K562 (cell line): ENCODE results near the gene LYPD5. TPM values are rescaled to one million over a fixed set of nuclear protein-coding genes. Genes with fewer than 3 reads are reported as not detected.

Experiments
- ATAC-seq: fragments of 200-7000 bp; cut with Tn5 transposase; 3 replicates; pipeline ENCODE4 v1.9.1; 2020; ENCODE audit warnings: moderate library complexity
- BruUV-seq: library from RNA; stranded (reverse); fragments of 400-500 nt; replicated peaks from 2 replicates; lab custom pipeline; 2021; lab: Mats Ljungman, UMichigan
- CTCF ChIA-PET: fragments of 300-600 bp; formaldehyde crosslinking; extraction: SDS; loops from one replicate; lab custom pipeline; 2021; ENCODE audit warnings: low intra/inter-chr PET ratio; lab: Yijun Ruan, JAX
- POLR2A ChIA-PET: fragments of 300-600, 350-650 bp; sonication (Branson Sonifier 250); formaldehyde crosslinking; extraction: SDS; loops from one replicate; lab custom pipeline; 2021; ENCODE audit warnings: antibody characterized with exemption, inconsistent platforms; lab: Yijun Ruan, JAX
- DNase-seq, 4 experiments: peaks; one replicate each; pipeline versions ENCODE4 v3.0.0 to v3.0.0-alpha.2; 2011 to 2018; ENCODE audit warnings: low spot score in 3 of 4, mixed read lengths in 3 of 4; ENCODE audit errors: extremely low read depth in 1 of 4
- FAIRE-seq: peaks from 2 replicates; lab custom pipeline; 2011; peaks lifted over from hg19 to GRCh38; lab: Jason Lieb, UNC
- H2AFZ ChIP-seq: 2 replicates; pipeline ENCODE4 v1.6.0; 2011; ENCODE audit warnings: low read depth, low read length, control low read depth, inconsistent platforms
- H3K27ac ChIP-seq: fragments of 200-600 bp; 3 replicates; pipeline ENCODE4 v1.8.0; 2011; ENCODE audit warnings: low read depth, mild to moderate bottlenecking, control low read depth, inconsistent platforms, low read length, moderate library complexity, mixed read lengths; ENCODE audit errors: extremely low read depth
- H3K27me3 ChIP-seq, 2 experiments: fragments of 300-600 bp in 1 of 2; 2 replicates in 1 of 2; 3 replicates in 1 of 2; pipeline versions ENCODE4 v1.6.0 to v1.8.0; 2011; ENCODE audit warnings: inconsistent platforms in 2 of 2, low read length in 2 of 2, mild to moderate bottlenecking in 1 of 2, mixed read lengths in 1 of 2, moderate library complexity in 1 of 2; ENCODE audit not compliant: control insufficient read depth in 2 of 2, insufficient read depth in 2 of 2
- H3K36me3 ChIP-seq: fragments of 300-600 bp; 3 replicates; pipeline ENCODE4 v1.8.0; 2011; ENCODE audit warnings: mild to moderate bottlenecking, low read length, inconsistent platforms; ENCODE audit not compliant: control insufficient read depth, insufficient read depth
- H3K4me1 ChIP-seq, 2 experiments: fragments of 200-600 bp in 1 of 2; replicated peaks in 1 of 2; 2 replicates in 1 of 2; 3 replicates in 1 of 2; pipeline versions ENCODE4 v1.5.1 to v1.8.0; 2011; ENCODE audit warnings: inconsistent platforms in 2 of 2, low read length in 2 of 2, mild to moderate bottlenecking in 1 of 2, mixed read lengths in 1 of 2, moderate library complexity in 1 of 2; ENCODE audit not compliant: control insufficient read depth in 2 of 2, insufficient read depth in 2 of 2
- H3K4me2 ChIP-seq: 2 replicates; pipeline ENCODE4 v1.6.1; 2011; ENCODE audit warnings: low read length, control low read depth, inconsistent platforms, mixed read lengths; ENCODE audit not compliant: insufficient read depth
- H3K4me3 ChIP-seq: fragments of 200-600 bp; sonication (generic), shearing (Covaris generic); 2 replicates; pipeline ENCODE4 v1.5.1; 2016; ENCODE audit warnings: control low read depth, inconsistent platforms
- H3K79me2 ChIP-seq: fragments of 200-600 bp; 3 replicates; pipeline ENCODE4 v1.8.0; 2011; ENCODE audit warnings: low read length, inconsistent platforms; ENCODE audit not compliant: control insufficient read depth, insufficient read depth
- H3K9ac ChIP-seq, 2 experiments: 2 replicates each; pipeline versions ENCODE4 v1.6.0 to v1.6.1; 2011; ENCODE audit warnings: low read depth in 2 of 2, low read length in 2 of 2, control low read depth in 1 of 2, inconsistent platforms in 1 of 2, mild to moderate bottlenecking in 1 of 2, mixed read lengths in 1 of 2; ENCODE audit not compliant: insufficient read depth in 1 of 2
- H3K9me1 ChIP-seq: one replicate; pipeline ENCODE4 v1.6.0; 2011; ENCODE audit warnings: inconsistent platforms, mild to moderate bottlenecking, low read length, moderate library complexity; ENCODE audit not compliant: control insufficient read depth, insufficient read depth
- H3K9me3 ChIP-seq: replicated peaks from 2 replicates; pipeline ENCODE4 v1.5.1; 2011; ENCODE audit warnings: low read depth, low read length, inconsistent platforms; ENCODE audit not compliant: control insufficient read depth, insufficient read depth
- H4K20me1 ChIP-seq: replicated peaks from 2 replicates; pipeline ENCODE4 v1.6.1; 2011; ENCODE audit warnings: low read length, inconsistent platforms, mixed read lengths; ENCODE audit not compliant: control insufficient read depth, insufficient read depth
- ARID2 ChIP-seq: fragments of 450-650 bp; IDR thresholded peaks from 2 replicates; pipeline ENCODE4 v1.6.1; 2017; ENCODE audit warnings: antibody characterized with exemption, mild to moderate bottlenecking
- ARNT ChIP-seq, 2 experiments: fragments of 450-650 bp; IDR thresholded peaks; 2 replicates each; pipeline ENCODE4 v1.6.1; 2016; ENCODE audit warnings: mild to moderate bottlenecking in 1 of 2
- BRD4 ChIP-seq: fragments of 200-600 bp; sonication (generic); IDR thresholded peaks from 2 replicates; pipeline ENCODE4 v1.6.1; 2017; ENCODE audit warnings: inconsistent platforms
- CXXC5 ChIP-seq: fragments of 250-450 bp; sonication (Bioruptor Pico); IDR thresholded peaks from 2 replicates; pipeline ENCODE4 v1.8.0; 2022; ENCODE audit warnings: inconsistent platforms, mild to moderate bottlenecking, moderate library complexity
- MEF2A ChIP-seq: IDR thresholded peaks from 2 replicates; pipeline ENCODE4 v1.6.1; 2011; ENCODE audit warnings: low read depth, mild to moderate bottlenecking, low read length, moderate library complexity; ENCODE audit not compliant: control insufficient read depth
- NCOR1 ChIP-seq: fragments of 450-650 bp; IDR thresholded peaks from 2 replicates; pipeline ENCODE4 v1.6.1; 2016; ENCODE audit warnings: mild to moderate bottlenecking, moderate library complexity
- NFRKB ChIP-seq: fragments of 450-650 bp; IDR thresholded peaks from 2 replicates; pipeline ENCODE4 v1.6.1; 2016; ENCODE audit warnings: low read depth
- PHTF2 ChIP-seq: fragments of 250-450 bp; sonication (Bioruptor Pico); IDR thresholded peaks from 2 replicates; pipeline ENCODE4 v1.5.0; 2021; ENCODE audit warnings: mild to moderate bottlenecking
- PURB ChIP-seq: sonication (generic); formaldehyde crosslinking; IDR thresholded peaks from 2 replicates; pipeline ENCODE4 v1.9.0; 2021; ENCODE audit warnings: low read depth, mild to moderate bottlenecking, missing genetic modification reagents
- PYGO2 ChIP-seq: fragments of 450-650 bp; IDR thresholded peaks from 2 replicates; pipeline ENCODE4 v1.6.1; 2016; ENCODE audit warnings: mild to moderate bottlenecking, missing genetic modification characterization, moderate library complexity, missing compliant biosample characterization
- ZKSCAN3 ChIP-seq: fragments of 250-450 bp; sonication (Bioruptor Pico); IDR thresholded peaks from 2 replicates; pipeline ENCODE4 v1.4.0; 2020
- ZNF12 ChIP-seq: sonication (generic); formaldehyde crosslinking; IDR thresholded peaks from 2 replicates; pipeline ENCODE4 v1.4.0; 2020; ENCODE audit warnings: mild to moderate bottlenecking, missing genetic modification reagents
- ZNF395 ChIP-seq: fragments of 200-800 bp; sonication (Bioruptor generic); IDR thresholded peaks from 2 replicates; pipeline ENCODE4 v1.6.1; 2017; ENCODE audit warnings: missing genetic modification characterization, missing compliant biosample characterization
- ZNF445 ChIP-seq: fragments of 250-450 bp; sonication (Bioruptor Pico); IDR thresholded peaks from 2 replicates; pipeline ENCODE4 v1.4.0; 2020; ENCODE audit warnings: low read depth, mild to moderate bottlenecking, moderate library complexity
- WGBS: fragments of 100-300 bp; shearing (Covaris generic); methylation state at CpG from one replicate; pipeline ENCODE4 v1.1.6; 2016; ENCODE audit warnings: low coverage, mixed read lengths; ENCODE audit not compliant: insufficient coverage; ENCODE audit errors: missing lambda C conversion rate; 5-methylcytosine and 5-hydroxymethylcytosine counted together
- in situ Hi-C: fragments of 300-500 bp; cut with MboI; formaldehyde crosslinking; loops from 4 replicates; pipeline ENCODE4 v1.15.0; 2018; ENCODE audit warnings: inconsistent platforms, mixed read lengths
- intact Hi-C: fragments of 100-400 bp; cut with micrococcal nuclease; formaldehyde crosslinking; loops from 2 replicates; pipeline ENCODE4 v1.14.2; 2022
- polyA plus RNA-seq, 8 experiments: library from polyadenylated mRNA; depleted of rRNA in 4 of 8; stranded (reverse) in 5 of 8; unstranded in 3 of 8; fragments of >200 nt; fragmentation: Nextera tagmentation in 2 of 8; fragmentation: Illumina TruSeq in 1 of 8; extraction: Ambion mirVana in 2 of 8; extraction: Trizol in 1 of 8; gene quantifications; 2 replicates each; pipeline versions ENCODE4 v1.2.1 to v1.2.3, GENCODE V29; 2011 to 2014; ENCODE audit warnings: inconsistent platforms in 1 of 8, missing spikeins in 1 of 8
- total RNA-seq, 7 experiments: library from RNA; depleted of rRNA in 6 of 7; stranded (reverse); fragments of >200 nt in 6 of 7; fragmentation: Illumina TruSeq in 2 of 7; extraction: Trizol in 2 of 7; gene quantifications; 2 replicates each; pipeline versions ENCODE4 v1.2.1 to v1.2.3, GENCODE V29; 2011 to 2021; ENCODE audit warnings: low replicate concordance in 1 of 7
- TF ChIP-seq, protein P1 (sequence below): fragments of 450-650 bp; IDR thresholded peaks from 2 replicates; pipeline ENCODE4 v1.6.1; 2017; ENCODE audit warnings: antibody characterized with exemption, mild to moderate bottlenecking
- TF ChIP-seq, protein P2 (sequence below): IDR thresholded peaks from 3 replicates; pipeline ENCODE4 v1.6.1; 2011; ENCODE audit warnings: borderline replicate concordance, mild to moderate bottlenecking; ENCODE audit not compliant: insufficient read length, insufficient read depth

Gene LYPD5
- total and polyA plus RNA-seq, 9 of the 15 experiments (the other 6 are each of a cell fraction or from before 2014, with no cell fraction given), result 0.03 to 0.22 (median 0.10) TPM; not detected in 3

- no peak for TF ChIP-seq ZNF395 (CRISPR knock-in tag)
- TF ChIP-seq BRD4, result 0 out of 2 replicates have a peak, but pooled peaks have one; percentile 23
- no peak for TF ChIP-seq CXXC5 (CRISPR knock-in tag)
- TF ChIP-seq PYGO2 (tag), result no peak
- 0 out of 2 replicates have a peak, but pooled peaks have one; percentile 57 for TF ChIP-seq ZNF12 (CRISPR knock-in tag)
- no peak for TF ChIP-seq ZNF445 (CRISPR knock-in tag)
- TF ChIP-seq ARID2, result no peak
Observed at GRCh38 chr19:43754253-43754502, 48.1 kb downstream of the LYPD5 start (continued).

GRCh38 chr19:43752287-43752875, 49.9 kb downstream of the LYPD5 start:
- POLR2A ChIA-PET, result interaction anchor here (0.6 to 8.6 kb wide), 6 partner anchors 10 to 22 kb away, joined by 3 to 71 read pairs (median 4); no protein-coding TSS in a partner anchor
- no peak overlapping the region for H3K27ac ChIP-seq
- no peak overlapping the region; the same call in 1 of the 2 replicates for H3K4me3 ChIP-seq
- no peak for TF ChIP-seq NFRKB
- no peak for TF ChIP-seq NCOR1
- no peak for TF ChIP-seq MEF2A
- TF ChIP-seq, protein P1, sequence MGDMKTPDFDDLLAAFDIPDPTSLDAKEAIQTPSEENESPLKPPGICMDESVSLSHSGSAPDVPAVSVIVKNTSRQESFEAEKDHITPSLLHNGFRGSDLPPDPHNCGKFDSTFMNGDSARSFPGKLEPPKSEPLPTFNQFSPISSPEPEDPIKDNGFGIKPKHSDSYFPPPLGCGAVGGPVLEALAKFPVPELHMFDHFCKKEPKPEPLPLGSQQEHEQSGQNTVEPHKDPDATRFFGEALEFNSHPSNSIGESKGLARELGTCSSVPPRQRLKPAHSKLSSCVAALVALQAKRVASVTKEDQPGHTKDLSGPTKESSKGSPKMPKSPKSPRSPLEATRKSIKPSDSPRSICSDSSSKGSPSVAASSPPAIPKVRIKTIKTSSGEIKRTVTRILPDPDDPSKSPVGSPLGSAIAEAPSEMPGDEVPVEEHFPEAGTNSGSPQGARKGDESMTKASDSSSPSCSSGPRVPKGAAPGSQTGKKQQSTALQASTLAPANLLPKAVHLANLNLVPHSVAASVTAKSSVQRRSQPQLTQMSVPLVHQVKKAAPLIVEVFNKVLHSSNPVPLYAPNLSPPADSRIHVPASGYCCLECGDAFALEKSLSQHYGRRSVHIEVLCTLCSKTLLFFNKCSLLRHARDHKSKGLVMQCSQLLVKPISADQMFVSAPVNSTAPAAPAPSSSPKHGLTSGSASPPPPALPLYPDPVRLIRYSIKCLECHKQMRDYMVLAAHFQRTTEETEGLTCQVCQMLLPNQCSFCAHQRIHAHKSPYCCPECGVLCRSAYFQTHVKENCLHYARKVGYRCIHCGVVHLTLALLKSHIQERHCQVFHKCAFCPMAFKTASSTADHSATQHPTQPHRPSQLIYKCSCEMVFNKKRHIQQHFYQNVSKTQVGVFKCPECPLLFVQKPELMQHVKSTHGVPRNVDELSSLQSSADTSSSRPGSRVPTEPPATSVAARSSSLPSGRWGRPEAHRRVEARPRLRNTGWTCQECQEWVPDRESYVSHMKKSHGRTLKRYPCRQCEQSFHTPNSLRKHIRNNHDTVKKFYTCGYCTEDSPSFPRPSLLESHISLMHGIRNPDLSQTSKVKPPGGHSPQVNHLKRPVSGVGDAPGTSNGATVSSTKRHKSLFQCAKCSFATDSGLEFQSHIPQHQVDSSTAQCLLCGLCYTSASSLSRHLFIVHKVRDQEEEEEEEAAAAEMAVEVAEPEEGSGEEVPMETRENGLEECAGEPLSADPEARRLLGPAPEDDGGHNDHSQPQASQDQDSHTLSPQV, result no peak
- TF ChIP-seq PHTF2 (CRISPR knock-in tag), result no peak
- no peak for TF ChIP-seq PURB (CRISPR knock-in tag)
- TF ChIP-seq, protein P2, sequence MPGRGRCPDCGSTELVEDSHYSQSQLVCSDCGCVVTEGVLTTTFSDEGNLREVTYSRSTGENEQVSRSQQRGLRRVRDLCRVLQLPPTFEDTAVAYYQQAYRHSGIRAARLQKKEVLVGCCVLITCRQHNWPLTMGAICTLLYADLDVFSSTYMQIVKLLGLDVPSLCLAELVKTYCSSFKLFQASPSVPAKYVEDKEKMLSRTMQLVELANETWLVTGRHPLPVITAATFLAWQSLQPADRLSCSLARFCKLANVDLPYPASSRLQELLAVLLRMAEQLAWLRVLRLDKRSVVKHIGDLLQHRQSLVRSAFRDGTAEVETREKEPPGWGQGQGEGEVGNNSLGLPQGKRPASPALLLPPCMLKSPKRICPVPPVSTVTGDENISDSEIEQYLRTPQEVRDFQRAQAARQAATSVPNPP, result no peak
- no peak for TF ChIP-seq ARNT (IDR thresholded peaks at IDR 0.05)
- TF ChIP-seq ZKSCAN3 (CRISPR knock-in tag), result no peak

More at GRCh38 chr19:43752287-43752875, 49.9 kb downstream of the LYPD5 start:
- WGBS, result 85% methylated on average over 5 of the region's 6 CpGs
- no peak for DNase-seq
- intact Hi-C loops, result no loop called here
- no peak overlapping the region for H3K9ac ChIP-seq
- in situ Hi-C loops, result no loop called here
- H3K4me1 ChIP-seq, result peaks cover 28 to 34% of the 10 kb centered on the region in 2 experiments
- H3K9me1 ChIP-seq, result no peaks in the 10 kb centered on the region
- ATAC-seq, result no peak
- peaks cover 58% of the 10 kb centered on the region for H3K36me3 ChIP-seq
- CTCF ChIA-PET, result no interaction called here
- no peaks in the 10 kb centered on the region for H3K9me3 ChIP-seq
- no TSS peak for BruUV-seq
- H3K27me3 ChIP-seq, result no peaks in the 10 kb centered on the region
- FAIRE-seq, result no peak
- no peak overlapping the region for H2AFZ ChIP-seq
- no peak overlapping the region for H3K4me2 ChIP-seq
- H4K20me1 ChIP-seq, result no peaks in the 10 kb centered on the region
- peaks cover 54% of the 10 kb centered on the region for H3K79me2 ChIP-seq
